ENCODE results near the gene NFKBIL1. TPM values are rescaled to one million over a fixed set of nuclear protein-coding genes. Genes with fewer than 3 reads are reported as not detected.

NFKBIL1 gene
- total RNA-seq, 1 donor from 2014 or later = 14.2 TPM

DNA sequence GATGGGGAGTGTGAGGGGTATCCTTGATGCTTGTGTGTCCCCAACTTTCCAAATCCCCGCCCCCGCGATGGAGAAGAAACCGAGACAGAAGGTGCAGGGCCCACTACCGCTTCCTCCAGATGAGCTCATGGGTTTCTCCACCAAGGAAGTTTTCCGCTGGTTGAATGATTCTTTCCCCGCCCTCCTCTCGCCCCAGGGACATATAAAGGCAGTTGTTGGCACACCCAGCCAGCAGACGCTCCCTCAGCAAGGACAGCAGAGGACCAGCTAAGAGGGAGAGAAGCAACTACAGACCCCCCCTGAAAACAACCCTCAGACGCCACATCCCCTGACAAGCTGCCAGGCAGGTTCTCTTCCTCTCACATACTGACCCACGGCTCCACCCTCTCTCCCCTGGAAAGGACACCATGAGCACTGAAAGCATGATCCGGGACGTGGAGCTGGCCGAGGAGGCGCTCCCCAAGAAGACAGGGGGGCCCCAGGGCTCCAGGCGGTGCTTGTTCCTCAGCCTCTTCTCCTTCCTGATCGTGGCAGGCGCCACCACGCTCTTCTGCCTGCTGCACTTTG, 28.0 kb downstream of the NFKBIL1 start, which contains the start of gene TNF:
Gene TNF, plus strand, starts transcription at position 231 of the 567 bp plus-strand sequence. Its CDS starts 177 bp downstream, at position 408.
- peaks cover 2% of the 10 kb centered on the region for H3K4me1 ChIP-seq
- intact Hi-C loops (cut with DNase I) = no loop called here
- H3K27ac ChIP-seq = peak within 1 kb of the TSS; percentile 9
- no peaks in the 10 kb centered on the region for H3K27me3 ChIP-seq
- TF ChIP-seq POLR2AphosphoS5 (IDR thresholded peaks at IDR 0.05; ENCODE audit: insufficient read depth in 1 of 2, low read depth in 1 of 2) (peak in 1 of 2 donors; percentile 56), POLR2A (IDR thresholded peaks at IDR 0.05) (peak in 1 of 2 donors; percentile 16)
- TF ChIP-seq, protein P1, sequence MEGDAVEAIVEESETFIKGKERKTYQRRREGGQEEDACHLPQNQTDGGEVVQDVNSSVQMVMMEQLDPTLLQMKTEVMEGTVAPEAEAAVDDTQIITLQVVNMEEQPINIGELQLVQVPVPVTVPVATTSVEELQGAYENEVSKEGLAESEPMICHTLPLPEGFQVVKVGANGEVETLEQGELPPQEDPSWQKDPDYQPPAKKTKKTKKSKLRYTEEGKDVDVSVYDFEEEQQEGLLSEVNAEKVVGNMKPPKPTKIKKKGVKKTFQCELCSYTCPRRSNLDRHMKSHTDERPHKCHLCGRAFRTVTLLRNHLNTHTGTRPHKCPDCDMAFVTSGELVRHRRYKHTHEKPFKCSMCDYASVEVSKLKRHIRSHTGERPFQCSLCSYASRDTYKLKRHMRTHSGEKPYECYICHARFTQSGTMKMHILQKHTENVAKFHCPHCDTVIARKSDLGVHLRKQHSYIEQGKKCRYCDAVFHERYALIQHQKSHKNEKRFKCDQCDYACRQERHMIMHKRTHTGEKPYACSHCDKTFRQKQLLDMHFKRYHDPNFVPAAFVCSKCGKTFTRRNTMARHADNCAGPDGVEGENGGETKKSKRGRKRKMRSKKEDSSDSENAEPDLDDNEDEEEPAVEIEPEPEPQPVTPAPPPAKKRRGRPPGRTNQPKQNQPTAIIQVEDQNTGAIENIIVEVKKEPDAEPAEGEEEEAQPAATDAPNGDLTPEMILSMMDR (IDR thresholded peaks at IDR 0.05) = no peak
- peak within 1 kb of the TSS; percentile 28 to 33 for H3K4me3 ChIP-seq
- H3K36me3 ChIP-seq = no peaks in the 10 kb centered on the region
- H3K9me3 ChIP-seq = no peaks in the 10 kb centered on the region
- no peak for DNase-seq (ENCODE audit: extremely low spot score in 2 of 2)

- no peak for TF ChIP-seq POLR2A (IDR thresholded peaks at IDR 0.05)
- no peaks in the 10 kb centered on the region for H3K36me3 ChIP-seq
- no peak for DNase-seq (ENCODE audit: extremely low spot score in 2 of 2)
- peak overlapping the region; percentile 9 for H3K27ac ChIP-seq
- no peaks in the 10 kb centered on the region for H3K27me3 ChIP-seq
- H3K9me3 ChIP-seq = no peaks in the 10 kb centered on the region
- intact Hi-C loops (cut with DNase I) = no loop called here
- H3K4me1 ChIP-seq = peaks cover 5% of the 10 kb centered on the region
- H3K4me3 ChIP-seq = peak overlapping the region; percentile 28 to 33
Observed at GRCh38 chr6:31575952-31576685, 28.7 kb downstream of the NFKBIL1 start.

DNA sequence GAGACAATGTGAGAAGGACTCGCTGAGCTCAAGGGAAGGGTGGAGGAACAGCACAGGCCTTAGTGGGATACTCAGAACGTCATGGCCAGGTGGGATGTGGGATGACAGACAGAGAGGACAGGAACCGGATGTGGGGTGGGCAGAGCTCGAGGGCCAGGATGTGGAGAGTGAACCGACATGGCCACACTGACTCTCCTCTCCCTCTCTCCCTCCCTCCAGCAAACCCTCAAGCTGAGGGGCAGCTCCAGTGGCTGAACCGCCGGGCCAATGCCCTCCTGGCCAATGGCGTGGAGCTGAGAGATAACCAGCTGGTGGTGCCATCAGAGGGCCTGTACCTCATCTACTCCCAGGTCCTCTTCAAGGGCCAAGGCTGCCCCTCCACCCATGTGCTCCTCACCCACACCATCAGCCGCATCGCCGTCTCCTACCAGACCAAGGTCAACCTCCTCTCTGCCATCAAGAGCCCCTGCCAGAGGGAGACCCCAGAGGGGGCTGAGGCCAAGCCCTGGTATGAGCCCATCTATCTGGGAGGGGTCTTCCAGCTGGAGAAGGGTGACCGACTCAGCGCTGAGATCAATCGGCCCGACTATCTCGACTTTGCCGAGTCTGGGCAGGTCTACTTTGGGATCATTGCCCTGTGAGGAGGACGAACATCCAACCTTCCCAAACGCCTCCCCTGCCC, 29.6 kb downstream of the NFKBIL1 start:
- Histone ChIP-seq H3K27me3 (no peaks in the 10 kb centered on the region), H3K9me3 (no peaks in the 10 kb centered on the region), H3K27ac (no peak overlapping the region), H3K4me1 (peaks cover 15% of the 10 kb centered on the region), H3K36me3 (no peaks in the 10 kb centered on the region), H3K4me3 (no peak overlapping the region)
- DNase-seq (ENCODE audit: extremely low spot score in 2 of 2) = no peak
- intact Hi-C loops (cut with DNase I) = no loop called here
- TF ChIP-seq POLR2A (IDR thresholded peaks at IDR 0.05) = no peak
- TF ChIP-seq, protein P1 (IDR thresholded peaks at IDR 0.05) = no peak
- TF ChIP-seq POLR2AphosphoS5 (IDR thresholded peaks at IDR 0.05; ENCODE audit: insufficient read depth in 1 of 2, low read depth in 1 of 2) = no peak

GRCh38 chr6:31577579-31577966, 30.2 kb downstream of the NFKBIL1 start:
- Histone ChIP-seq H3K27ac (no peak overlapping the region), H3K36me3 (no peaks in the 10 kb centered on the region), H3K4me3 (no peak overlapping the region), H3K27me3 (no peaks in the 10 kb centered on the region), H3K4me1 (peaks cover 20% of the 10 kb centered on the region), H3K9me3 (no peaks in the 10 kb centered on the region)
- intact Hi-C loops (cut with DNase I) = no loop called here
- DNase-seq (ENCODE audit: extremely low spot score in 2 of 2) = no peak
- TF ChIP-seq POLR2A (IDR thresholded peaks at IDR 0.05) = no peak
- TF ChIP-seq, protein P1 (IDR thresholded peaks at IDR 0.05) = no peak
- TF ChIP-seq POLR2AphosphoS5 (IDR thresholded peaks at IDR 0.05; ENCODE audit: insufficient read depth in 1 of 2, low read depth in 1 of 2) = no peak

- H3K9me3 ChIP-seq = no peaks in the 10 kb centered on the region
- no peak overlapping the region for H3K27ac ChIP-seq
- no peaks in the 10 kb centered on the region for H3K27me3 ChIP-seq
- no peak overlapping the region for H3K4me3 ChIP-seq
- intact Hi-C loops (cut with DNase I) = no loop called here
- TF ChIP-seq POLR2A (IDR thresholded peaks at IDR 0.05) (no peak), POLR2AphosphoS5 (IDR thresholded peaks at IDR 0.05; ENCODE audit: insufficient read depth in 1 of 2, low read depth in 1 of 2) (no peak)
- TF ChIP-seq, protein P1 (IDR thresholded peaks at IDR 0.05) = no peak
- no peaks in the 10 kb centered on the region for H3K36me3 ChIP-seq
- H3K4me1 ChIP-seq = peaks cover 25% of the 10 kb centered on the region
- no peak for DNase-seq (ENCODE audit: extremely low spot score in 2 of 2)
Observed at GRCh38 chr6:31578184-31579118, 31.0 kb downstream of the NFKBIL1 start.
